Measurements from ENCODE around the gene ELOB.

Gene ELOB

GRCh38 chr16:2749936-2750335 is 27.1 kb downstream of the ELOB start:
- DNase-seq (ENCODE audit: low read depth in 2 of 3, low spot score in 1 of 3), result no peak

GRCh38 chr16:2749476-2749875 is 27.6 kb downstream of the ELOB start:
- no peak for DNase-seq (ENCODE audit: low read depth in 2 of 3, low spot score in 1 of 3)

- DNase-seq (ENCODE audit: low read depth in 2 of 3, low spot score in 1 of 3), result no peak
Measured at GRCh38 chr16:2748757-2749455, 28.2 kb downstream of the ELOB start.

- DNase-seq (ENCODE audit: low read depth in 2 of 3, low spot score in 1 of 3), result no peak
Measured at GRCh38 chr16:2745961-2746360, 31.1 kb downstream of the ELOB start.

GRCh38 chr16:2745116-2745890 is 31.8 kb downstream of the ELOB start:
- no peak for DNase-seq (ENCODE audit: low read depth in 2 of 3, low spot score in 1 of 3)

- no peak for DNase-seq (ENCODE audit: low read depth in 2 of 3, low spot score in 1 of 3)
Measured at GRCh38 chr16:2744711-2745110, 32.4 kb downstream of the ELOB start.

- no peak for DNase-seq (ENCODE audit: low read depth in 2 of 3, low spot score in 1 of 3)
Measured at GRCh38 chr16:2743007-2743810, 33.9 kb downstream of the ELOB start.

- DNase-seq (ENCODE audit: low read depth in 2 of 3, low spot score in 1 of 3), result no peak
Measured at GRCh38 chr16:2742323-2743006, 34.6 kb downstream of the ELOB start.

GRCh38 chr16:2741168-2741567 is 35.9 kb downstream of the ELOB start:
- no peak for DNase-seq (ENCODE audit: low read depth in 2 of 3, low spot score in 1 of 3)

GRCh38 chr16:2740476-2740875 is 36.6 kb downstream of the ELOB start:
- DNase-seq (ENCODE audit: low read depth in 2 of 3, low spot score in 1 of 3), result no peak

- no peak for DNase-seq (ENCODE audit: low read depth in 2 of 3, low spot score in 1 of 3)
Measured at GRCh38 chr16:2739625-2740430, 37.3 kb downstream of the ELOB start.

GRCh38 chr16:2738615-2739014 is 38.5 kb downstream of the ELOB start:
- DNase-seq (ENCODE audit: low read depth in 2 of 3, low spot score in 1 of 3), result no peak

GRCh38 chr16:2737895-2738418 is 39.1 kb downstream of the ELOB start:
- DNase-seq (ENCODE audit: low read depth in 2 of 3, low spot score in 1 of 3), result no peak

- DNase-seq (ENCODE audit: low read depth in 2 of 3, low spot score in 1 of 3), result no peak
Measured at GRCh38 chr16:2737238-2737605, 39.9 kb downstream of the ELOB start.

GRCh38 chr16:2736476-2737237 is 40.4 kb downstream of the ELOB start:
- no peak for DNase-seq (ENCODE audit: low read depth in 2 of 3, low spot score in 1 of 3)

- DNase-seq (ENCODE audit: low read depth in 2 of 3, low spot score in 1 of 3), result no peak
Measured at GRCh38 chr16:2734844-2735515, 42.1 kb downstream of the ELOB start.

- no peak for DNase-seq (ENCODE audit: low read depth in 2 of 3, low spot score in 1 of 3)
Measured at GRCh38 chr16:2728034-2728433, 49.0 kb downstream of the ELOB start.

GRCh38 chr16:2726923-2727322 is 50.2 kb downstream of the ELOB start:
- DNase-seq (ENCODE audit: low read depth in 2 of 3, low spot score in 1 of 3), result no peak

GRCh38 chr16:2724816-2725348 is 52.2 kb downstream of the ELOB start:
- no peak for DNase-seq (ENCODE audit: low read depth in 2 of 3, low spot score in 1 of 3)

Data from stimulated activated CD4-positive, alpha-beta T cell treated with anti-CD3 and anti-CD28 coated beads, Interleukin-12 subunit alpha, Interleukin-12 subunit beta, amount 100 ng/mL, for 48 hours (primary cell).